Endometrial microvascular endothelial cells (primary cell): ENCODE measurements around the gene GNAZ. TPM values are rescaled to one million over a fixed set of nuclear protein-coding genes. Genes with fewer than 3 reads are reported as not detected.

ENCODE experiments used
- in situ Hi-C: cut with HindIII; loops from 2 replicates; pipeline ENCODE4 v1.10.0; 2017; ENCODE audit warnings: low sequenced_read_pairs, low pct_unique_long_range_greater_than_20kb; ENCODE audit errors: inconsistent ontology term
- total RNA-seq: library from RNA; depleted of rRNA; stranded (reverse); fragments of >200 nt; gene quantifications from one replicate; pipeline ENCODE4 v1.2.3, GENCODE V29; 2015; ENCODE audit errors: inconsistent ontology term

Gene GNAZ
- total RNA-seq, 1 donor from 2014 or later: not detected

GRCh38 chr22:23157560-23158515 lies 87.5 kb downstream of the GNAZ start:
- in situ Hi-C loops: no loop called here

GRCh38 chr22:23158516-23159290 lies 88.4 kb downstream of the GNAZ start:
- in situ Hi-C loops: no loop called here

GRCh38 chr22:23159291-23159630 lies 88.9 kb downstream of the GNAZ start:
- in situ Hi-C loops: no loop called here

GRCh38 chr22:23161029-23161428 lies 90.7 kb downstream of the GNAZ start:
- in situ Hi-C loops: no loop called here

GRCh38 chr22:23161574-23161973 lies 91.3 kb downstream of the GNAZ start:
- in situ Hi-C loops: no loop called here

- in situ Hi-C loops: no loop called here
These were observed 93.3 kb downstream of the GNAZ start for GRCh38 chr22:23163665-23164064.

- in situ Hi-C loops: no loop called here
These were observed 93.8 kb downstream of the GNAZ start for GRCh38 chr22:23164091-23164490.

GRCh38 chr22:23166042-23166831 lies 95.9 kb downstream of the GNAZ start:
- in situ Hi-C loops: no loop called here

- in situ Hi-C loops: no loop called here
These were observed 96.7 kb downstream of the GNAZ start for GRCh38 chr22:23166841-23167616.

- in situ Hi-C loops: no loop called here
These were observed 98.2 kb downstream of the GNAZ start for GRCh38 chr22:23168391-23169042.

GRCh38 chr22:23169043-23169406 lies 98.7 kb downstream of the GNAZ start:
- in situ Hi-C loops: no loop called here

Other genes with a start within 250 kb of the GNAZ start
- gene IGLL5, start 182.7 kb upstream of the GNAZ start, total RNA-seq: not detected
- not detected for gene RSPH14, start 71.5 kb downstream of the GNAZ start, total RNA-seq
- 1.6 TPM for gene RAB36, start 75.0 kb downstream of the GNAZ start, total RNA-seq
- gene BCR, start 110.0 kb downstream of the GNAZ start, total RNA-seq: 96.7 TPM